H1 (cell line): ENCODE measurements around the gene TUNAR. TPM values are rescaled to one million over a fixed set of nuclear protein-coding genes. Genes with fewer than 3 reads are reported as not detected.

Experiments used
- YY1 ChIP-seq: IDR thresholded peaks from 2 replicates; pipeline ENCODE4 v1.6.1; 2011; ENCODE audit warnings: low read depth, mild to moderate bottlenecking, low read length
- polyA plus RNA-seq, 7 experiments: library from polyadenylated mRNA; depleted of rRNA in 3 of 7; stranded (reverse) in 5 of 7; unstranded in 2 of 7; fragments of >200 nt in 5 of 7; fragments of 200-250 nt in 2 of 7; gene quantifications; 1 replicate in 5 of 7; 2 replicates in 1 of 7; 4 replicates in 1 of 7; pipeline versions ENCODE4 v1.2.1 to v1.2.3, GENCODE V29; 2011 to 2013; ENCODE audit warnings: missing spikeins in 2 of 7, mixed read lengths in 2 of 7
- total RNA-seq: library from RNA; stranded (reverse); fragmentation: NEBNext Ultra II Directional; extraction: Animal tissue kit (Norgen Biotek cat#: 25700); gene quantifications from 2 replicates; pipeline ENCODE4 v1.2.1, GENCODE V29; 2021
- TF ChIP-seq, protein P1 (sequence below), 3 experiments: IDR thresholded peaks; 1 replicate in 2 of 3; 2 replicates in 1 of 3; pipeline versions ENCODE4 v1.5.1 to v1.6.1; 2011; ENCODE audit warnings: low read length in 3 of 3, mild to moderate bottlenecking in 3 of 3, inconsistent platforms in 2 of 3, low read depth in 1 of 3, moderate library complexity in 1 of 3; ENCODE audit not compliant: insufficient read depth in 1 of 3; ENCODE audit errors: control extremely low read depth in 1 of 3

The TUNAR gene
- total and polyA plus RNA-seq, 2 of the 8 experiments (the other 6 are each of a cell fraction or from before 2014, with no cell fraction given), result 12.8 to 63.9 TPM

DNA sequence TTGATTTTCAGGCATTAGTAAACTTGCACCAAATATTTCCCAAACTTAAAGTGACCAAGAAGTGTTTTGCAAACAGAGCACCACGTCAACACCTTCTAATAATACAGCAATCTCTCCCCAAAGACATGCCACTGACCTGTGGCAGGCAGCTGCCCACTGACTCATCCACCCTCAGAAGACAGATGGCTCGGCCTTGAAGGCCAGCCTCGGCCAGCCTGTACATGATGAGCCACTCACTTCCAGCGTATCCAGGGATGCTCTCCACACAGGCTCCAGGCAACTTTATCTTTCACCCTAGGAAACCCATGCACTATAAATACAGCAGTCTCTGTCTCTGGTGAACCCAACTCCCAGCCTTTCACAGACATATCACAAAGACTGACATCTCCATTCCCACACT is 62.7 kb downstream of the TUNAR start (continued):
- TF ChIP-seq, protein P1, sequence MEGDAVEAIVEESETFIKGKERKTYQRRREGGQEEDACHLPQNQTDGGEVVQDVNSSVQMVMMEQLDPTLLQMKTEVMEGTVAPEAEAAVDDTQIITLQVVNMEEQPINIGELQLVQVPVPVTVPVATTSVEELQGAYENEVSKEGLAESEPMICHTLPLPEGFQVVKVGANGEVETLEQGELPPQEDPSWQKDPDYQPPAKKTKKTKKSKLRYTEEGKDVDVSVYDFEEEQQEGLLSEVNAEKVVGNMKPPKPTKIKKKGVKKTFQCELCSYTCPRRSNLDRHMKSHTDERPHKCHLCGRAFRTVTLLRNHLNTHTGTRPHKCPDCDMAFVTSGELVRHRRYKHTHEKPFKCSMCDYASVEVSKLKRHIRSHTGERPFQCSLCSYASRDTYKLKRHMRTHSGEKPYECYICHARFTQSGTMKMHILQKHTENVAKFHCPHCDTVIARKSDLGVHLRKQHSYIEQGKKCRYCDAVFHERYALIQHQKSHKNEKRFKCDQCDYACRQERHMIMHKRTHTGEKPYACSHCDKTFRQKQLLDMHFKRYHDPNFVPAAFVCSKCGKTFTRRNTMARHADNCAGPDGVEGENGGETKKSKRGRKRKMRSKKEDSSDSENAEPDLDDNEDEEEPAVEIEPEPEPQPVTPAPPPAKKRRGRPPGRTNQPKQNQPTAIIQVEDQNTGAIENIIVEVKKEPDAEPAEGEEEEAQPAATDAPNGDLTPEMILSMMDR (IDR thresholded peaks at IDR 0.05; ENCODE audit: control extremely low read depth in 1 of 3, insufficient read depth in 1 of 3, low read depth in 1 of 3, low read length in 3 of 3), result no peak
- TF ChIP-seq YY1, result no peak
- TF ChIP-seq, all 59 proteins: peak for 0
